Measurements from ENCODE around the gene ZNF536.

Gene ZNF536

DNA sequence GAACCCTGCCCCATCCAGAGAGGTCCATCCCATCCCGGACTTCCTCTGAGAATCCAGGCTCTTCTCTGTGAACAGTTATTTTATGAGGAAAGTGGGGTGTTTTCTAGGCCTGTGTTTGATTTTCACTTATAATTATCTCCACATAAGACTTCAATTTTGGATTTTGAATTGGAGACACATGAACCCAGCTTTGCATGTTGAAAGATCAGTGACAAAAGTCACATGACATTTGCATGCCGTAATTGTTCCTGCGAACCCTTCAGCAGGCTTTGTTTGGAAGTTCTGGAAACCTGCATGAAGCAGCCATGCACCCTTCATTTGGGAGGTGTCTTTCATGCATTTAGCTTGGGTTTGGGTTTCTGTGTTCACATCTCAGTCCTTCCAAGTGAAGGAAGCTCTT is 44.9 kb upstream of the ZNF536 start:
- no peak for DNase-seq (ENCODE audit: low read depth)
- no peak for TF ChIP-seq CTCF (conservative IDR thresholded peaks at IDR 0.05; ENCODE audit: low read depth, low read length)
- H3K4me3 ChIP-seq (ENCODE audit: low read depth, low read length), result no peak overlapping the region

- TF ChIP-seq CTCF (conservative IDR thresholded peaks at IDR 0.05; ENCODE audit: low read depth, low read length), result no peak
- DNase-seq (ENCODE audit: low read depth), result no peak
- no peak overlapping the region for H3K4me3 ChIP-seq (ENCODE audit: low read depth, low read length)
Measured at GRCh38 chr19:30328096-30328495, 44.1 kb upstream of the ZNF536 start.

DNA sequence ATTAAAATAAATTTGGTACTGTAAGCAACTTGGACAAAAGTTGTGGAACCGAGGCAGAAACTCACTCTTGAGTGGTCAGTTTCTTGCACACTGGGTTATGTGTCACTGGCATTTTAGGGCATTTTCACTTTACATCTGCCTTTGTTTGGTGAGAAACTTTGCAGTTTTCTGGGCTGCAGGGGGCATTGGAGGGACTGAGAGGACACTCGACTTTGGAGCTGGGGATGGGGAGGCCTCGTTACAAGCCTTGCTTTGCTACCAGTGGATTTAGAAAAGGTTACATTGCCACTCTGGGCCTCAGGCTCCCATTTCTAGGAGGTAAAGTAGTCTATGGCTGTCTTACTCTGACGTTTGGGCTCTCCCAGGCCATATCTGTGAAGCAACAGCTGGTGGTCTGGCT is 41.9 kb upstream of the ZNF536 start:
- H3K4me3 ChIP-seq (ENCODE audit: low read depth, low read length), result no peak overlapping the region
- no peak for DNase-seq (ENCODE audit: low read depth)
- no peak for TF ChIP-seq CTCF (conservative IDR thresholded peaks at IDR 0.05; ENCODE audit: low read depth, low read length)

- no peak for TF ChIP-seq CTCF (conservative IDR thresholded peaks at IDR 0.05; ENCODE audit: low read depth, low read length)
- no peak overlapping the region for H3K4me3 ChIP-seq (ENCODE audit: low read depth, low read length)
- no peak for DNase-seq (ENCODE audit: low read depth)
Measured at GRCh38 chr19:30332445-30333234, 39.5 kb upstream of the ZNF536 start.

DNA sequence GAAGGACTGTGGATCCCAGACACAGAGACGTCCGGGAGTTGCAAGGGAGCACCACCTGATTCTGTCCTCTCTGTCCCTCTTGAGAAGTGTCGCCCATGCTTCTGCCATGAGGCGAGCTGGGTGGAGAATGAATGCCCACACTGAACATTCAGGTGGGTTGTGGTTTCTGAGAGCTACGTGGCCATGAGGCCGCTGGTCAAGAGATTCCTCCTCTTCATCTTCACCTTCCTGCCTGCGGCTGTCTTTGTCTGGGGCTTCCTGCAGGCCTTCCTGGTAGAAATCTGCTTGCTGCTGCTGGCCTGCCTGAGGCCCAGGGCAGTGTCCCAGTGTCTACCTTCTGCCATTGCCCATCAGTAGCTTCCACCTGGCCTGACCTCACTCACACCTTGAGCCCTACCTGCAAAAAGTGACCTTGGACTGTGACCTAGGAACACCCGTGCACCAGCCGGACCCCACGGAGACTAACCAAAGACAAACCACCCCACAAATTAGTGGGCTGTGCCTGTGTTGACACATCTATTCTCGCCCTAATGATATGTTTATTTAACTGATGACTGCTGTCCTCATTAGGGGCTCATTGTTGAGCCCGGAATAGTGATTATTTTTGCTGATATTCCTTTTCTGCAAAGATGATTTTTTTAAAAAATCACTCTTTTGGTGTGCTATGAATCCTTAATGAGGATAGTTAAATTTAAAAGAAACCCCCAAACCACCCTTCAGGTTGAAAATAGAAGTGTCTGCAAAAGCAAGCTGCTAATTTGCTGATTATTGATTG is 38.7 kb upstream of the ZNF536 start:
- no peak for DNase-seq (ENCODE audit: low read depth)
- TF ChIP-seq CTCF (conservative IDR thresholded peaks at IDR 0.05; ENCODE audit: low read depth, low read length), result no peak
- H3K4me3 ChIP-seq (ENCODE audit: low read depth, low read length), result no peak overlapping the region

DNA sequence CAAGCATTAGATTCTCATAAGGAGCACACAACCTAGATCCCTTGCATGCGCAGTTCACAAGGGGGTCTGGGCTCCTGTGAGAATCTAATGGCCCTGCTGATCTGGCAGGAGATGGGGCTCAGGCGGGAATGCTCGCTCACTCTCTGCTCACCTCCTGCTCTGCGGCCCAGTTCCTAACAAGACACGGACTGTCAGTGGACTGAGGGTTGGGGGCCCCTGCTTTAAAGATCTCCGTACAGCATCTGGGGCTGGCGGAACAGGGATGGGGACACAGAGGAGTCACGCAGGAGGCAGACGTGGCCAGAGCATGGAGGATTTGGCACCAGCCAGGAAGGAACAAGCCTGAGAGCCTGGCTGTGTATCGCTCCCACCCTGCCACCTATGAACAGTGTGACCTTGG is 37.3 kb upstream of the ZNF536 start:
- no peak overlapping the region for H3K4me3 ChIP-seq (ENCODE audit: low read depth, low read length)
- TF ChIP-seq CTCF (conservative IDR thresholded peaks at IDR 0.05; ENCODE audit: low read depth, low read length), result no peak
- no peak for DNase-seq (ENCODE audit: low read depth)
